Activated naive CD8-positive, alpha-beta T cell treated with anti-CD3 and anti-CD28 coated beads for 36 hours (primary cell): ENCODE measurements around the gene POLR2E. TPM values are rescaled to one million over a fixed set of nuclear protein-coding genes. Genes with fewer than 3 reads are reported as not detected.
A peak's percentile ranks its signal among the peaks of the same experiment; 100 is the strongest.

Experiments used
- DNase-seq: peaks from one replicate; pipeline ENCODE4 v3.0.0; 2021
- H3K27ac Mint-ChIP-seq: one replicate; pipeline ENCODE4 v1.8.0; 2022; ENCODE audit warnings: mild to moderate bottlenecking, moderate library complexity, mixed read lengths
- H3K27me3 Mint-ChIP-seq: one replicate; pipeline ENCODE4 v1.8.0; 2022; ENCODE audit warnings: mild to moderate bottlenecking, mixed read lengths
- H3K36me3 Mint-ChIP-seq: one replicate; pipeline ENCODE4 v1.8.0; 2021; ENCODE audit warnings: mild to moderate bottlenecking, mixed read lengths
- H3K4me1 Mint-ChIP-seq: one replicate; pipeline ENCODE4 v1.8.0; 2021; ENCODE audit warnings: mixed read lengths
- H3K4me3 Mint-ChIP-seq: one replicate; pipeline ENCODE4 v1.8.0; 2022; ENCODE audit warnings: mild to moderate bottlenecking, moderate library complexity, mixed read lengths
- H3K9me3 Mint-ChIP-seq: one replicate; pipeline ENCODE4 v1.8.0; 2022; ENCODE audit warnings: mixed read lengths
- total RNA-seq, 2 experiments: library from RNA; stranded (reverse); gene quantifications; one replicate each; pipeline ENCODE4 v1.2.3, GENCODE V29; 2021

Gene POLR2E
- total RNA-seq, 2 experiments from 2014 or later = 290 to 291 TPM

- Mint-ChIP-seq H3K27me3 (no peaks in the 10 kb centered on the region), H3K27ac (no peak overlapping the region), H3K36me3 (peaks cover 24% of the 10 kb centered on the region), H3K4me3 (no peak overlapping the region), H3K9me3 (peaks cover 2% of the 10 kb centered on the region), H3K4me1 (peaks cover 17% of the 10 kb centered on the region)
- no peak for DNase-seq
Measured at GRCh38 chr19:1063909-1064660, 31.1 kb downstream of the POLR2E start.

GRCh38 chr19:1063030-1063908, 31.9 kb downstream of the POLR2E start:
- H3K4me1 Mint-ChIP-seq = peaks cover 11% of the 10 kb centered on the region
- H3K9me3 Mint-ChIP-seq = peaks cover 2% of the 10 kb centered on the region
- peaks cover 21% of the 10 kb centered on the region for H3K36me3 Mint-ChIP-seq
- DNase-seq = peak; percentile 66
- no peak overlapping the region for H3K27ac Mint-ChIP-seq
- no peaks in the 10 kb centered on the region for H3K27me3 Mint-ChIP-seq
- H3K4me3 Mint-ChIP-seq = no peak overlapping the region

GRCh38 chr19:1062387-1063029, 32.7 kb downstream of the POLR2E start:
- DNase-seq = no peak

GRCh38 chr19:1061987-1062386, 33.2 kb downstream of the POLR2E start:
- H3K27ac Mint-ChIP-seq = no peak overlapping the region
- H3K36me3 Mint-ChIP-seq = peaks cover 34% of the 10 kb centered on the region
- DNase-seq = no peak
- peaks cover 12% of the 10 kb centered on the region for H3K4me1 Mint-ChIP-seq
- no peaks in the 10 kb centered on the region for H3K27me3 Mint-ChIP-seq
- H3K9me3 Mint-ChIP-seq = peaks cover 11% of the 10 kb centered on the region
- no peak overlapping the region for H3K4me3 Mint-ChIP-seq

More at GRCh38 chr19:1062387-1063029, 32.7 kb downstream of the POLR2E start:
- Mint-ChIP-seq H3K4me1 (peaks cover 11% of the 10 kb centered on the region), H3K27me3 (no peaks in the 10 kb centered on the region), H3K36me3 (peaks cover 29% of the 10 kb centered on the region), H3K27ac (no peak overlapping the region), H3K4me3 (no peak overlapping the region), H3K9me3 (peaks cover 7% of the 10 kb centered on the region)

GRCh38 chr19:1060689-1061088, 34.5 kb downstream of the POLR2E start:
- peaks cover 12% of the 10 kb centered on the region for H3K4me1 Mint-ChIP-seq
- no peak overlapping the region for H3K4me3 Mint-ChIP-seq
- H3K9me3 Mint-ChIP-seq = peaks cover 20% of the 10 kb centered on the region
- DNase-seq = no peak
- no peak overlapping the region for H3K27ac Mint-ChIP-seq
- H3K36me3 Mint-ChIP-seq = peaks cover 46% of the 10 kb centered on the region
- H3K27me3 Mint-ChIP-seq = no peaks in the 10 kb centered on the region

- H3K27me3 Mint-ChIP-seq = no peaks in the 10 kb centered on the region
- H3K36me3 Mint-ChIP-seq = peaks cover 47% of the 10 kb centered on the region
- peak overlapping the region; percentile 10 for H3K27ac Mint-ChIP-seq
- DNase-seq = no peak
- peaks cover 1% of the 10 kb centered on the region for H3K4me1 Mint-ChIP-seq
- no peak overlapping the region for H3K4me3 Mint-ChIP-seq
- H3K9me3 Mint-ChIP-seq = peaks cover 19% of the 10 kb centered on the region
Measured at GRCh38 chr19:1058112-1058511, 37.1 kb downstream of the POLR2E start.

- Mint-ChIP-seq H3K4me1 (peaks cover 1% of the 10 kb centered on the region), H3K4me3 (no peak overlapping the region), H3K27ac (peak overlapping the region; percentile 56)
Measured at GRCh38 chr19:1057176-1057855, 37.9 kb downstream of the POLR2E start.

GRCh38 chr19:1055886-1056620, 39.1 kb downstream of the POLR2E start:
- no peak overlapping the region for H3K4me3 Mint-ChIP-seq
- DNase-seq = no peak
- H3K9me3 Mint-ChIP-seq = peaks cover 19% of the 10 kb centered on the region
- H3K36me3 Mint-ChIP-seq = peaks cover 42% of the 10 kb centered on the region
- no peaks in the 10 kb centered on the region for H3K27me3 Mint-ChIP-seq
- H3K27ac Mint-ChIP-seq = peak overlapping the region; percentile 1
- peaks cover 1% of the 10 kb centered on the region for H3K4me1 Mint-ChIP-seq

More at GRCh38 chr19:1057176-1057855, 37.9 kb downstream of the POLR2E start:
- Mint-ChIP-seq H3K27me3 (no peaks in the 10 kb centered on the region), H3K9me3 (peaks cover 19% of the 10 kb centered on the region), H3K36me3 (peaks cover 43% of the 10 kb centered on the region)
- no peak for DNase-seq

GRCh38 chr19:1055028-1055425, 40.1 kb downstream of the POLR2E start:
- H3K4me3 Mint-ChIP-seq = no peak overlapping the region
- no peak overlapping the region for H3K27ac Mint-ChIP-seq
- peaks cover 19% of the 10 kb centered on the region for H3K9me3 Mint-ChIP-seq
- H3K4me1 Mint-ChIP-seq = peaks cover 1% of the 10 kb centered on the region
- H3K27me3 Mint-ChIP-seq = no peaks in the 10 kb centered on the region
- H3K36me3 Mint-ChIP-seq = peaks cover 42% of the 10 kb centered on the region
- DNase-seq = no peak

- peaks cover 19% of the 10 kb centered on the region for H3K9me3 Mint-ChIP-seq
- H3K4me1 Mint-ChIP-seq = peaks cover 1% of the 10 kb centered on the region
- H3K36me3 Mint-ChIP-seq = peaks cover 37% of the 10 kb centered on the region
- DNase-seq = no peak
- no peaks in the 10 kb centered on the region for H3K27me3 Mint-ChIP-seq
- no peak overlapping the region for H3K4me3 Mint-ChIP-seq
- no peak overlapping the region for H3K27ac Mint-ChIP-seq
Measured at GRCh38 chr19:1054102-1055027, 40.8 kb downstream of the POLR2E start.

GRCh38 chr19:1053176-1054101, 41.7 kb downstream of the POLR2E start:
- Mint-ChIP-seq H3K36me3 (peaks cover 34% of the 10 kb centered on the region), H3K27ac (no peak overlapping the region), H3K27me3 (no peaks in the 10 kb centered on the region), H3K4me1 (peaks cover 1% of the 10 kb centered on the region), H3K9me3 (peaks cover 19% of the 10 kb centered on the region), H3K4me3 (no peak overlapping the region)
- DNase-seq = no peak

GRCh38 chr19:1052349-1052975, 42.7 kb downstream of the POLR2E start:
- H3K27ac Mint-ChIP-seq = no peak overlapping the region
- peaks cover under 1% of the 10 kb centered on the region for H3K4me1 Mint-ChIP-seq
- no peak for DNase-seq
- H3K36me3 Mint-ChIP-seq = peaks cover 24% of the 10 kb centered on the region
- no peaks in the 10 kb centered on the region for H3K27me3 Mint-ChIP-seq
- peaks cover 13% of the 10 kb centered on the region for H3K9me3 Mint-ChIP-seq
- H3K4me3 Mint-ChIP-seq = no peak overlapping the region
